HepG2 (cell line): ENCODE data around the gene DRD3.

Source experiments
- CTCF ChIP-seq: sonication (generic); formaldehyde crosslinking; IDR thresholded peaks from 2 replicates; pipeline ENCODE4 v1.5.0; 2020; ENCODE audit warnings: mild to moderate bottlenecking, missing genetic modification reagents, moderate library complexity
- HNRNPH1 ChIP-seq: fragments of 200-400 bp; formaldehyde crosslinking; optimal IDR thresholded peaks from 2 replicates; pipeline ENCODE3; 2017; ENCODE audit warnings: mild to moderate bottlenecking, low read depth, low read length
- IRF1 ChIP-seq: sonication (generic); formaldehyde crosslinking; IDR thresholded peaks from 2 replicates; pipeline ENCODE4 v1.4.0; 2020; ENCODE audit warnings: low read depth, mild to moderate bottlenecking, missing genetic modification reagents
- MYC ChIP-seq: sonication (generic); formaldehyde crosslinking; IDR thresholded peaks from 2 replicates; pipeline ENCODE4 v1.9.0; 2021; ENCODE audit warnings: missing genetic modification reagents, borderline replicate concordance
- NFE2L2 ChIP-seq: fragments of 150-350 bp; IDR thresholded peaks from 2 replicates; pipeline ENCODE4 v1.6.1; 2014; ENCODE audit warnings: low read length
- RFX1 ChIP-seq: fragments of 450-650 bp; IDR thresholded peaks from 2 replicates; pipeline ENCODE4 v1.6.1; 2017
- TAF1 ChIP-seq: sonication (generic); formaldehyde crosslinking; IDR thresholded peaks from 2 replicates; pipeline ENCODE4 v1.4.0; 2020; ENCODE audit warnings: missing genetic modification reagents
- ZNF143 ChIP-seq: sonication (generic); formaldehyde crosslinking; IDR thresholded peaks from 2 replicates; pipeline ENCODE4 v1.4.0; 2020; ENCODE audit warnings: missing genetic modification reagents
- ZNF253 ChIP-seq: sonication (generic); formaldehyde crosslinking; IDR thresholded peaks from 2 replicates; pipeline ENCODE4 v1.8.0; 2022; ENCODE audit warnings: mild to moderate bottlenecking, missing genetic modification reagents, borderline replicate concordance

- no peak for TF ChIP-seq MYC (CRISPR knock-in tag)
- TF ChIP-seq RFX1, result no peak
- no peak for TF ChIP-seq TAF1 (CRISPR knock-in tag)
- no peak for TF ChIP-seq CTCF
- TF ChIP-seq HNRNPH1, result no peak
- no peak for TF ChIP-seq ZNF253 (CRISPR knock-in tag)
- no peak for TF ChIP-seq IRF1 (CRISPR knock-in tag)
- TF ChIP-seq ZNF143 (CRISPR knock-in tag), result no peak
- no peak for TF ChIP-seq NFE2L2
Observed at GRCh38 chr3:114128826-114129225, 50.0 kb downstream of the DRD3 start.
